ENCODE results near the gene XCR1. TPM values are rescaled to one million over a fixed set of nuclear protein-coding genes. Genes with fewer than 3 reads are reported as not detected.
"Not testable (repeated sequence)": the region's sequence is repeated elsewhere in the genome, so short reads cannot be mapped to it uniquely, and the experiment has no call there.

The XCR1 gene
- total RNA-seq, 1 donor from 2014 or later, result 0.05 TPM

DNA sequence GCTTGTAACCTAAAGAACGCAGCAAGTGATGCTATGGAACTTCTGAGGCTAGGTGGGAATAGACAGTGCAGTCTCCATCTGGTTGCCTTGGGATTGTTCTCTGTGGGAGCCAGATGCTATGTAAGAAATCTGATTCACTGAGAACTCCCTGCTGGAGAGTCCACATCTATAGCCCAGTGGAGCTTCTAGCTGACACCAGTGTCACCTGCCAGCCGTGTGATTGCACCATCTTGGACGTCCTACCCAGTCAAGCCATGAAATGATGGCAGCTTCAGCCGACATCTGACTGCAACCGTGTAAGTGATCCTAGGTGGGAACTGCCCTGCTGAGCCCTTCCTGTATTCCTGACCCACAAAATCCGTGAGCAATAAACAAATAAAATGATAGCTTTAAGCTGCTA lies 19.2 kb downstream of the XCR1 start:
- Mint-ChIP-seq H3K36me3 (ENCODE audit: low read depth) (no peaks in the 10 kb centered on the region), H3K27me3 (no peaks in the 10 kb centered on the region), H3K27ac (no peak overlapping the region), H3K4me3 (no peak overlapping the region), H3K9me3 (peaks cover 8% of the 10 kb centered on the region), H3K4me1 (peaks cover 12% of the 10 kb centered on the region)
- intact Hi-C loops (cut with micrococcal nuclease), result loop anchor here (5.0 kb wide), 1 partner anchor 39 kb away; no protein-coding TSS in a partner anchor
- DNase-seq, result no peak

DNA sequence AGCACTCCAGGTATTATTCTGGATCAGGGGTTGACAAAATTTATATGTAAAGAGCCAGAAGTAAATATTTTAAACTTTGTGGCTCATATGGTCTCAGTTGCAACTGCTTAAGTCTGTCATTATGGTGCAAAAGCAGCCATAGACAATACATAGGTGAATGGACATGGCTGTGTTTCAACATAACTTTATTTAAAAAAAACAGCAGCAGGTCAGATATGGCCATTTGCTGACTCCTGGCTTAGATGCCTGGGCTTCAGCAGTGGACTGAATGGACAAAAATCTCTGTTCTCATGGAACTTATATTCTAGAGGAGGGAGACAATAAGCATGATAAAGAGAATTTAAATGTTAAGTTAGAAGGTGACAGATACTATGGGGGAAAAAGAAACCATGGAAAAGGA lies 20.0 kb downstream of the XCR1 start:
- DNase-seq, result no peak
- Mint-ChIP-seq H3K4me3 (no peak overlapping the region), H3K9me3 (peaks cover 2% of the 10 kb centered on the region), H3K4me1 (peaks cover 9% of the 10 kb centered on the region), H3K36me3 (ENCODE audit: low read depth) (no peaks in the 10 kb centered on the region), H3K27me3 (no peaks in the 10 kb centered on the region), H3K27ac (no peak overlapping the region)
- intact Hi-C loops (cut with micrococcal nuclease), result loop anchor here (5.0 kb wide), 1 partner anchor 40 kb away; no protein-coding TSS in a partner anchor

DNA sequence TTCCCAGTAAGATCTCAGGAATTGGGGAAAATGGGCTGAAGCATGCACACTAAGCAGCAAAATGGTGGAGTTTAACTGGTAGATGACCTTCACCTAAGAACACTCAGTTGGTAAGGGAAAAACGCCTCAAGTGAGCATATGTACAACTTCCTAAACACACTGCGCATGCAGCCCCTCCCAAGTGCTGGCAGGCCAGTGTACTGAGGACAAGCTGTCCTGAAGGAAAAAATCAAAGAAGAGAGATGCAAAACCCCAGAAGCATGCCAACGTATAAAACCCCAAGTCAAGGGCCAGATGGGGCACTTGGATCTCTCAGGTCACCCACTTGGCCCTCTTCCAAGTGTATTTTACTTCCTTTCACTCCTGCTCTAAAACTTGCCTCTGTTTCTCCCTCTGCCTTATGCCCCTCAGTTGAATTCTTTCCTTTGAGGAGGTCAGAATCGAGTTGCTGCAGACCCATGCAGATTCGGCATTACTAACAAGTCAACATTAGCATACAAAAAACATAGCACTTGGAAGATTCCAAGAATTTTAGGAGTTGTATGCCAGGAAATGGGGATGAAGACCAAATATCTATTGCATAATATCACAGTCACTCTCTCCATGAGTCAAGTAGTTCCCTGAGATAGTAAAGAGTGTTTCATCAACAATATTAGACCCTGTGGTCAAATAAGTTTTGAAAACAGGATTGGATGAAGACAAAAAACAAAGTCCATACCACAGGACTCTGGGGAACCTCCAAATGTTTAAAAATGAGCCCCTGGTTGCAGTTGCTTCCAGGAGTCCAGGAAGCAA lies 20.8 kb downstream of the XCR1 start:
- H3K4me3 Mint-ChIP-seq, result no peak overlapping the region
- no peaks in the 10 kb centered on the region for H3K27me3 Mint-ChIP-seq
- no peak for DNase-seq
- H3K4me1 Mint-ChIP-seq, result peaks cover 9% of the 10 kb centered on the region
- H3K9me3 Mint-ChIP-seq, result no peaks in the 10 kb centered on the region
- no peaks in the 10 kb centered on the region for H3K36me3 Mint-ChIP-seq (ENCODE audit: low read depth)
- intact Hi-C loops (cut with micrococcal nuclease), result loop anchor here (5.0 kb wide), 1 partner anchor 41 kb away; no protein-coding TSS in a partner anchor
- H3K27ac Mint-ChIP-seq, result no peak overlapping the region

DNA sequence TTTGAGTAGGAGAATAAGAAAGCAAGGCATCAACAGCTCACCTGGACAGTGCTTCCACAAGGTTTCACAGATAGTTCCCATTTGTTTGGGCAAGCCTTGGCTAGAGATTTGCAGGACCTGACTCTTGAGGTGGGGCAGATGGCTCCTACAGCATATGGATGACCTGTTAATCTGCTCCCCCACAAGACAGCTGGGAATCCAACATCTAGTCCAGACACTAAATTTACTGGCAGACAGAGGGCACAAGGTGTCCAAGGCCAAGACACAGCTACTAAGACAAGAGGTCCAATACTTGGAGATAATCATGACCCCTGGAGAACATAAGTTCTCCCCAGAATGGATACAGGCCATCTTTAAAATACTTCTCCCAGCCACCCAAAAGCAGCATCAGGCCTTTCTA lies 23.6 kb downstream of the XCR1 start:
- H3K4me3 Mint-ChIP-seq; H3K4me1 Mint-ChIP-seq; DNase-seq; H3K27ac Mint-ChIP-seq; H3K36me3 Mint-ChIP-seq (ENCODE audit: low read depth); intact Hi-C loops (cut with micrococcal nuclease): not testable (repeated sequence)
- Mint-ChIP-seq H3K27me3 (peaks cover 16% of the 10 kb centered on the region), H3K9me3 (peaks cover 11% of the 10 kb centered on the region)

DNA sequence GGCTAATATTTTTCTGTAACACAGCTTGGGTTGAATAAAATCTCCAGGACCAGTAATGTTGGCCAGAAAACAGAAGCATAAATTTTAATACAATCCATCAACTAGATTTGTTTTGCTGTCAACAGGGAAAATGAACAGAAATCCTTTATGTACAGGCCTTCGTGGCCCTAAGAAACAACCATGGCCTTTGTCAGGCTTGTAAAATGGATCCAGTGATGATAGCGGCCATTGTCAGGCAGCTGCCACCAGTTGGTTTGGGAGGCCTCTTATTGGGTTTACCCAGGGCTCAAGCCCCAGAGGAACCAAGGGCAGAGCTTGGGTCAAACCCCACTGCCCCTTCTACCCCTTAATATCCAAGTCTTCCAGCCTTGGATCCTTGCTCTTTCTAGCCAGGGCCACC lies 26.1 kb downstream of the XCR1 start:
- no peak overlapping the region for H3K4me3 Mint-ChIP-seq

DNA sequence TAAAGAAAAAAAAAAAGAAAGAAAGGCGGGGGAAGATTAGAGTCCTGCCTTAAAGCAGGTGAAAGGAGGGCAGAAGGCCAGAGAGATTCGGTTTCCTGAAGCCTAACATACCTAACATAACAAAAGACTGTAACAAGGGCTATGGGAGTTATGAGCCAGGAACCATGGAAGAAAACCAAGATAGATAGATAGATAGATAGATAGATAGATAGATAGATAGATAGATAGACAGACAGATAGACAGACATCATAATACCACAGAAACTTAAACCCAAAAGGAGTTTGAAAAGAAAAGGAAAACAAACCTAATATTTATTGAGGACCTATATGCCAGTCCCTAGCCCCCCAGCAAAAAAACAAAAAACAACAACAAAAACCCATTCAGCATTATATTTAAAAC lies 29.3 kb downstream of the XCR1 start:
- Mint-ChIP-seq H3K4me3 (no peak overlapping the region), H3K36me3 (ENCODE audit: low read depth) (peaks cover 6% of the 10 kb centered on the region), H3K9me3 (peaks cover 16% of the 10 kb centered on the region), H3K27ac (no peak overlapping the region), H3K4me1 (peaks cover 31% of the 10 kb centered on the region), H3K27me3 (peaks cover 23% of the 10 kb centered on the region)
- intact Hi-C loops (cut with micrococcal nuclease), result no loop called here
- no peak for DNase-seq

More for the DNA sequence above, 26.1 kb downstream of the XCR1 start:
- Mint-ChIP-seq H3K9me3 (peaks cover 11% of the 10 kb centered on the region), H3K27me3 (peaks cover 23% of the 10 kb centered on the region), H3K4me1 (peaks cover 15% of the 10 kb centered on the region), H3K36me3 (ENCODE audit: low read depth) (no peaks in the 10 kb centered on the region), H3K27ac (no peak overlapping the region)
- intact Hi-C loops (cut with micrococcal nuclease), result no loop called here
- DNase-seq, result no peak

DNA sequence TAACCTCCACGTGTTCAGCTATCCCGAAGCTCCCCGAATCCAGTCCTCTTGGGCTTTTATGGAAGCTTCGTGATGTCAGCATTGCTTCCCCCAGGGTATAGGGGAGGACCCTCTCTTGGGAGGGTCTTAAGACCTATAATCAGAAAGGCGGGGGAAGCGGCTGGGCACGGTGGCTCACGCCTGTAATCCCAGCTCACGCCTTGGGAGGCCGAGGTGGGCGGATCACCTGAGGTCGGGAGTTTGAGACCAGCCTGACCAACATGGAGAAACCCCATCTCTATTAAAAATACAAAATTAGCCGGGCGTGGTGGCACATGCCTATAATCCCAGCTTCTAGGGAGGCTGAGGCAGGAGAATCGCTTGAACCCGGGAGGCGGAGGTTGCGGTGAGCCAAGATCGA lies 29.8 kb downstream of the XCR1 start:
- intact Hi-C loops (cut with micrococcal nuclease); H3K4me3 Mint-ChIP-seq; DNase-seq: not testable (repeated sequence)

DNA sequence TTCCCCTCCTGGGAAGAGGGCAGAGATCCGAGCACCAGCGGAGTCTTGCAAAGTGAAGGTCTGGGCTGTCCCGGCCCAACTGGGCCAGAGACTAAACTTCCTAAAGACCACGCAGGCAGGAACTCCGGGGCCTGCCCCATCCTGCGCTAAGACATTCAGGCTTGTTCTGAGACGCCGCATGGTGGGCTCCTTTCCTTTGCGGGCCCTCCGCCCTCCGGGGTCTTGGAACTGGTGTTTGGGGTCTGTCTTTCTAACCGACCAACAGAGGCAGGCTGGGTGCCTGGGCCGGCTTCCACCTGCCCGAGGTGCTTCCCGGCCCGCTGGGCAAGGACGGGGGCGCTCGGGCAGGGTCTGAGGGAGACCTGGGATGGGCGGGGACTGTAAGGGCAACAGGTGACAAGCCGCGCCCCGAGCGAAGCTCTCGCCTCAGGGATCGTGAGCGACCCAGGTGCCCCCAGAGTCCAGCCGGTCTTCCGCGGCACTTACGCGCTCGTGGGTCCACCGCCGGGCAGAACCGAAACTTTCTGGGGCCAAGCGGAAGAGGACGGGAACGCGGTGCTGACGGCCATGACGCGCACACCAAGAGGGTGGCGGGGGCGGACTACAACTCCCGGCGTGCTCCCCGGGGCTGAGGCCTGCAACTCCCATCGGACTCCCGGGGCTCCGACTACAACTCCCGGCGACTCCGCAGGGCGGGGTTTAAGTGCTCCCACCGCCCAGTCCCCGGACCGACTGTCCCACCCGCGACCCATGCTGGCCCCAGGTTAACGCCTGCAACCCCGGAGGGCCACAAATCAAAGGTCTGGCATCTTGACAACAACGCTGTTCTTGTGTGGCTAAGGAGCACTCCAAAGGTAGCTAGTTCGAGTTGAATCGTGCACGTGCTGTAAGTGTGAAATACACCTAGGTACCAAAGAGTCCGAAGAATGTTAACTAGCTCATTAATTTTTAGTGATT lies 31.8 kb downstream of the XCR1 start, which contains the start of gene FYCO1:
TSS of gene FYCO1 (minus strand) at position 589 of the 957 bp plus-strand sequence. CDS start 10,914 bp downstream, outside the sequence.
- intact Hi-C loops (cut with micrococcal nuclease), result loop anchor here (1.0 to 2.0 kb wide), 3 partner anchors 23 to 70 kb away; partner anchors contain the start of gene CXCR6
- H3K36me3 Mint-ChIP-seq (ENCODE audit: low read depth), result peaks cover 20% of the 10 kb centered on the region
- H3K9me3 Mint-ChIP-seq, result peaks cover 17% of the 10 kb centered on the region
- H3K4me1 Mint-ChIP-seq, result peaks cover 50% of the 10 kb centered on the region
- peak; percentile 96 for DNase-seq
- H3K4me3 Mint-ChIP-seq, result peak within 1 kb of the TSS; percentile 89
- H3K27me3 Mint-ChIP-seq, result peaks cover 22% of the 10 kb centered on the region
- peak within 1 kb of the TSS; percentile 96 for H3K27ac Mint-ChIP-seq

More for the DNA sequence above, 29.8 kb downstream of the XCR1 start:
- peaks cover 36% of the 10 kb centered on the region for H3K4me1 Mint-ChIP-seq
- not testable (repeated sequence) for H3K27ac Mint-ChIP-seq; H3K36me3 Mint-ChIP-seq (ENCODE audit: low read depth)
- peaks cover 23% of the 10 kb centered on the region for H3K27me3 Mint-ChIP-seq
- H3K9me3 Mint-ChIP-seq, result peaks cover 18% of the 10 kb centered on the region

DNA sequence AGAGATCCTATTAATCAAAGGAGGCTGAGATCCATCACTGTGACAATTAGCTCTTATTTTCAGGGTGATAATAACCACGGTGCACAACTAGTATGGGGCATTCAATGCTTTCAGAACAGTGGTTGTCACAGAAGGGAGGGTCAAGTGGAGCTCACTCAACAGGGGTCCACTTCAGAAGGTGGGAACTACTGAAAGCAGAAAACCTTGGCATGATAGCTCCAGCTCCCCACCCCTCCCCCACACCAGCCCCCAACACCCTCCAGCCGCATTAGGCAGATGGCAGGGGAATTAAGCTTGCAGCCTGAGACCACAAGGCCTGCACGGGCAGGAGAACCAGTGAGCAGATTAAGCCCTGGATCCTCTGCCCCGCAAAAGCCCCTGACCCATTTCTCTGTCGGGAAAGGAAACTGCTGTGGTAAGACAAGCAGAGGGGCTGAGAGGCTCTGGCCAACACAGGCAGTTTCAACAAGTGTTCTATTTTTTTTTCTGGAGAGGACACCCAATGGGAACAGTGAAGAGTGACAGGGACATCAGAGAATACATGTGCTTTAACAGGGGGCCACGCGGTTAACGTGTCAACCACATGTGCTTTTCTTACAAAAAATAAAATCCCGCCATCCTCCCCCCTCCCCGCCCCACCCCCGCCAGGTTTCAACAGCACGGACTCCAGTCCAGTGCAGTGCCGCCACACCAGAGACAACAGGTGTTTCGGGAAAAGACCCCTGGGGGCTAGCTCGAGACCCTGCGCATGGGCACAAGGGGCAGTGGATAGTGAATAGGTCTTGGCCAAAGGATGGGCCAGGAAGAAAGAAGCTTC lies 32.7 kb downstream of the XCR1 start:
- H3K27me3 Mint-ChIP-seq, result peaks cover 14% of the 10 kb centered on the region
- peak overlapping the region; percentile 89 for H3K4me3 Mint-ChIP-seq
- H3K9me3 Mint-ChIP-seq, result peaks cover 8% of the 10 kb centered on the region
- H3K36me3 Mint-ChIP-seq (ENCODE audit: low read depth), result peaks cover 28% of the 10 kb centered on the region
- H3K27ac Mint-ChIP-seq, result peak overlapping the region; percentile 96
- DNase-seq, result peak; percentile 82
- intact Hi-C loops (cut with micrococcal nuclease), result loop anchor here (1.0 to 2.0 kb wide), 3 partner anchors 24 to 71 kb away; partner anchors contain the start of gene CXCR6
- H3K4me1 Mint-ChIP-seq, result peaks cover 57% of the 10 kb centered on the region

DNA sequence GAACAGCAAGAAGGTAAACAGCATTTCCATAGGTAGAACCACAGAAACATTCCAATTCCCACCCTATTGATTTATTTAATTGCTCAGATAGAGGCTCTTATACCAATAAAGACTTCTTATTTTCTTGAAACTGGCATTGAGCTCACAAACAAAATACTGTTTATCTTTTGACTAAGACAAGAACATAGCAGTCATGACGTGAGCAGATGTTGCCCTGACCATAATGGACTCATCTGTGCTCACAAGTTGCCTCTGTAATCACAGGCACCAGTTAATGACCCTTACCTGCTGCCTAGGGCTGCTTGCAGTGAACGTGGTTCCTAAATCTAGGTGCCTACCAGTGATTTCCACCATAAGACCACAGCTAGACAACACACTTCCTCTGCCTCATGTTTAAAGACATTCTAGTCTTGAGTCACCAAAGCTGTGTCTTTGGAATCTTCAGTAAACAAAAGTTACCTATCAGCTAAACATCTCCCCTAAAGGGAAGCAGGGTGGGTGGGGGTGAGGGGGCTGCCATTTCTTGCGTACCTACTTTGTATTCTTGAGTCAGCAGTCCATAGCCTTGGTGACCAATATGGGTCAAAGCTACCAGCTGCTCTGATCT lies 33.8 kb downstream of the XCR1 start:
- DNase-seq, result peak; percentile 81
- Mint-ChIP-seq H3K9me3 (peaks cover 6% of the 10 kb centered on the region), H3K4me3 (peak overlapping the region; percentile 69), H3K27ac (peak overlapping the region; percentile 87), H3K36me3 (ENCODE audit: low read depth) (peaks cover 30% of the 10 kb centered on the region), H3K4me1 (peaks cover 63% of the 10 kb centered on the region), H3K27me3 (peaks cover 7% of the 10 kb centered on the region)
- intact Hi-C loops (cut with micrococcal nuclease), result loop anchor here (1.0 to 2.0 kb wide), 5 partner anchors 12 to 77 kb away; no protein-coding TSS in a partner anchor

DNA sequence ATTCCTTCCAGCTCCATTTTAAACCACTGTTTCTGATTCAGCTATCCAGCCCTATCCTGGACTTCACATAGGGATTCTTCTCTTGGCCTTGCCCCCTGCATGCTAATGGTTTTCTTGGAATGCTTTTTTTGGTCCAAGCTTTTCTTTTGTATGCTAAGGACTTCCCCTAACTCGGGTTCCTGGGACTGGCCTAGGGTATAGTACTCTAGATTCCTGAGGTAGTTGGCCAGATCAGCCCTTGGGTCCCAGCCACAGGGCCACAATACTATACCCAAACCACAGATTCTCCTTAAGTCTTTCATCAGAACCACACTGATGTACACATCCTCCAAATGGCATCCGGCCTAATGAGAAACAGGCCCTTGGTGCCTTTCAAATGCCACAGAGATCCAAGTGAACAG lies 34.5 kb downstream of the XCR1 start:
- Mint-ChIP-seq H3K27ac (peak overlapping the region; percentile 87), H3K4me1 (peaks cover 65% of the 10 kb centered on the region), H3K27me3 (peaks cover under 1% of the 10 kb centered on the region), H3K4me3 (peak overlapping the region; percentile 69), H3K9me3 (peaks cover 6% of the 10 kb centered on the region), H3K36me3 (ENCODE audit: low read depth) (peaks cover 34% of the 10 kb centered on the region)
- DNase-seq, result no peak
- intact Hi-C loops (cut with micrococcal nuclease), result loop anchor here (1.0 to 2.0 kb wide), 4 partner anchors 12 to 77 kb away; no protein-coding TSS in a partner anchor

DNA sequence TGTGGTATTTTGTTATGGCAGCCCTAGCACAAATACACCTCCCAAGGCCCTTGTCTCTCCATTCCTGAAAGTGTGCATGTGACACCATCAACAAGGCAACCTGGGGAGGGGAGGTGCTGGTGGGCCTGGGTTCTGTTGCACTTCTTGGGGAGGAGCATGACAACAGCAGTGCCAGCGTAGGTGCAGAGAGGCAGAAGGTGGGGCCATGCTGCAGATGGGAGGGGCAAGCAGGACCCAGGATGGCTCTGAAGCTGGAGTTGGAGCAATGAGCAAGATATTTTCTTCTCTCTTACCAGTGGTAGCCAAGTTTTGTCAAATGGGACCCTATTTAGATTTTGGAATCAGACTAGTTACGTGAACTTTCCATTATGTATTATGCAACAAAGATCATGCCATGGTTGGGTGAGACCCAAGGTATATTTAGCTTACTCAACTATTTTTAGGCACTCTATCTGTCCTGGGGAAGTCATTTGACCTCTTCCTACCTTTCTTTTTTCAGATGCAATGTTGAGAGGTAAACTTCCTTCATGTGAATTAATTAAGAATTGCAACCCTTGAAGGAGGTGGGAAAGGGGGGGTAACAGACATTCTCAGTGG lies 35.1 kb downstream of the XCR1 start:
- intact Hi-C loops (cut with micrococcal nuclease), result loop anchor here (2.0 kb wide), 1 partner anchor 41 kb away; no protein-coding TSS in a partner anchor
- Mint-ChIP-seq H3K4me3 (peak overlapping the region; percentile 25), H3K27me3 (no peaks in the 10 kb centered on the region), H3K36me3 (ENCODE audit: low read depth) (peaks cover 37% of the 10 kb centered on the region), H3K27ac (peak overlapping the region; percentile 87), H3K9me3 (peaks cover 6% of the 10 kb centered on the region), H3K4me1 (peaks cover 69% of the 10 kb centered on the region)
- DNase-seq, result no peak

Data from activated CD4-positive, alpha-beta T cell treated with anti-CD3 and anti-CD28 coated beads, Interleukin-2, amount 10 ng/mL, durations not matched to agents 24 days and 14 days (primary cell).